Small intestine (tissue), 7 donors: ENCODE data around the gene HCN3. TPM values are rescaled to one million over a fixed set of nuclear protein-coding genes. Genes with fewer than 3 reads are reported as not detected.

Source experiments
- DNase-seq, 2 donors: peaks; one replicate each; pipeline versions ENCODE4 v3.0.0 to v3.0.0-alpha.2; 2013
- FAIRE-seq: peaks from 2 replicates; lab custom pipeline; 2012; peaks lifted over from hg19 to GRCh38; lab: Jason Lieb, UNC
- H3K27ac ChIP-seq, 3 donors: one replicate each; pipeline ENCODE4 v1.5.1; 2013; ENCODE audit warnings: low read length in 2 of 3, mild to moderate bottlenecking in 2 of 3, control low read depth in 1 of 3, inconsistent platforms in 1 of 3, low read depth in 1 of 3, moderate library complexity in 1 of 3
- H3K27me3 ChIP-seq, 3 donors: one replicate each; pipeline ENCODE4 v1.6.1; 2013; ENCODE audit warnings: low read length in 3 of 3, inconsistent platforms in 1 of 3; ENCODE audit not compliant: control insufficient read depth in 3 of 3, insufficient read depth in 3 of 3
- H3K36me3 ChIP-seq, 3 donors: one replicate each; pipeline ENCODE4 v1.6.1; 2013; ENCODE audit warnings: low read length in 3 of 3, inconsistent platforms in 1 of 3, low read depth in 1 of 3, mild to moderate bottlenecking in 1 of 3, moderate library complexity in 1 of 3; ENCODE audit not compliant: control insufficient read depth in 3 of 3, insufficient read depth in 2 of 3
- H3K4me1 ChIP-seq, 3 donors: one replicate each; pipeline ENCODE4 v1.6.1; 2013; ENCODE audit warnings: low read length in 2 of 3, inconsistent platforms in 1 of 3, low read depth in 1 of 3, mild to moderate bottlenecking in 1 of 3, moderate library complexity in 1 of 3; ENCODE audit not compliant: control insufficient read depth in 3 of 3, insufficient read depth in 2 of 3
- H3K4me3 ChIP-seq, 3 donors: one replicate each; pipeline ENCODE4 v1.5.1; 2013; ENCODE audit warnings: low read length in 3 of 3, control low read depth in 1 of 3, inconsistent platforms in 1 of 3, low read depth in 1 of 3, mild to moderate bottlenecking in 1 of 3, moderate library complexity in 1 of 3
- H3K9me3 ChIP-seq, 2 donors: one replicate each; pipeline ENCODE4 v1.6.1; 2013; ENCODE audit warnings: low read depth in 1 of 2, low read length in 1 of 2; ENCODE audit not compliant: control insufficient read depth in 2 of 2, insufficient read depth in 1 of 2
- WGBS, 3 donors: extraction: QIAGEN DNeasy Blood & Tissue Kit; methylation state at CpG; one replicate each; pipeline ENCODE4 v1.1.7; 2013; 5-methylcytosine and 5-hydroxymethylcytosine counted together
- polyA plus RNA-seq, 4 donors: library from polyadenylated mRNA; stranded (reverse) in 3 of 4; unstranded in 1 of 4; fragments of 200-250 nt in 3 of 4; fragments of 120-200 nt in 1 of 4; gene quantifications; one replicate each; pipeline versions ENCODE4 v1.2.1 to v1.2.3, GENCODE V29; 2013
- donor health status: healthy with polysubstance abuse.
- donor health status: control.
- donor health status: control.
- donor health status: Bipolar disorder and iron deficiency.
- donor health status: healthy.

HCN3 gene
- polyA plus RNA-seq, 4 donors: 4.0 to 15.0 (median 8.1) TPM

DNA sequence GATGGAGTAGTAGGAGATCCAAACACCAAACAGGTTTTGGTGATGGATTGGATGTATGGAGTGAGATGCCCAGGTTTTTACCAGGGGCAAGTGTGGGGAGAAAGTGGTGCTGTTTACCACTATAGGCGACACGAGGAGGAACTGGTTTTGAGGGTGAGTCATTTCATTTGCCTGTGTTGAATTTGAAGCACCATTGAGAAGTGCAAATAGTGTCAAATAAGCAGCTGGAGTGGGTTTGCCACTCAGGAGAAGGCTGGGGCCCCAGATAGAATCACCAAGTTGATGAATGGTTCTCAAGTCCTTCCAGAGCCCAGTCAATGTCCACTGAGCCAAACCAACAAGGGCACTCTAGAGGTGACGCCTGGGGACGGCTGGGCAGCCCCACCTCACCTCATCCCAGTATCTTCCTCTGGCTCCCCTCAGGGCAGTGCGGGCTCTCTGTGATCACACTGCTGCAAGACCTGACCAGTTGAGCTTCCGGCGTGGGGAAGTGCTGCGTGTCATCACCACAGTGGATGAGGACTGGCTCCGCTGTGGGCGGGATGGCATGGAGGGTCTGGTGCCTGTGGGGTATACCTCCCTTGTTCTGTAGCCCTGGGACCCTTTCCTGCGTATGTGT is 52.8 kb downstream of the HCN3 start:
- Histone ChIP-seq H3K27ac (no peak overlapping the region), H3K4me3 (no peak overlapping the region), H3K4me1 (peaks cover 0 to 7% (median 0%) of the 10 kb centered on the region in 3 donors), H3K36me3 (peaks cover 7 to 71% (median 16%) of the 10 kb centered on the region in 3 donors), H3K27me3 (no peaks in the 10 kb centered on the region), H3K9me3 (no peaks in the 10 kb centered on the region)
- DNase-seq (no peak), FAIRE-seq (no peak)
- WGBS, 3 donors: 87 to 91% (median 88%) methylated on average over 11 of the region's 11 CpGs

- Histone ChIP-seq H3K4me1 (no peaks in the 10 kb centered on the region), H3K36me3 (peaks cover 9 to 42% (median 27%) of the 10 kb centered on the region in 3 donors), H3K9me3 (no peaks in the 10 kb centered on the region), H3K4me3 (no peak overlapping the region), H3K27me3 (no peaks in the 10 kb centered on the region), H3K27ac (no peak overlapping the region)
- FAIRE-seq (no peak), DNase-seq (no peak)
- 53 to 74% (median 68%) methylated on average over 1 of the region's 1 CpG for WGBS, 3 donors
Measured at GRCh38 chr1:155334962-155335361, 57.7 kb downstream of the HCN3 start.

Other genes with a start within 250 kb of the HCN3 start
- gene DCST2, start 243.7 kb upstream of the HCN3 start, polyA plus RNA-seq: 10 to 100 TPM in 2 of 4 donors, 1 to 10 TPM in 2; 1.9 to 27.1 (median 10.6) TPM
- under 1 TPM in 2 of 4 donors, not detected in 2; 0.10 to 0.56 TPM for gene DCST1, start 243.6 kb upstream of the HCN3 start, polyA plus RNA-seq
- gene ADAM15, start 226.1 kb upstream of the HCN3 start, polyA plus RNA-seq: 100 to 1,000 TPM in 3 of 4 donors, 10 to 100 TPM in 1; 24.9 to 206 (median 147) TPM
- 10 to 100 TPM; 16.8 to 41.3 (median 17.4) TPM for gene EFNA4, start 213.7 kb upstream of the HCN3 start, polyA plus RNA-seq
- gene EFNA3, start 198.6 kb upstream of the HCN3 start, polyA plus RNA-seq: 1 to 10 TPM; 2.0 to 7.0 (median 5.4) TPM
- gene EFNA1, start 149.6 kb upstream of the HCN3 start, polyA plus RNA-seq: 100 to 1,000 TPM in 3 of 4 donors, 10 to 100 TPM in 1; 50.6 to 166 (median 145) TPM
- gene SLC50A1, start 141.6 kb upstream of the HCN3 start, polyA plus RNA-seq: 10 to 100 TPM; 44.6 to 99.5 (median 61.9) TPM
- 100 to 1,000 TPM in 3 of 4 donors, 10 to 100 TPM in 1; 68.5 to 306 (median 238) TPM for gene DPM3, start 136.9 kb upstream of the HCN3 start, polyA plus RNA-seq
- gene KRTCAP2, start 104.2 kb upstream of the HCN3 start, polyA plus RNA-seq: 100 to 1,000 TPM; 144 to 286 (median 201) TPM
- under 1 TPM in 3 of 4 donors, not detected in 1; 0.27 to 0.64 (median 0.57) TPM for gene TRIM46, start 103.6 kb upstream of the HCN3 start, polyA plus RNA-seq
- gene THBS3, start 69.6 kb upstream of the HCN3 start, polyA plus RNA-seq: 10 to 100 TPM; 11.3 to 24.9 (median 14.8) TPM
- 10 to 100 TPM; 40.0 to 72.2 (median 49.4) TPM for gene MTX1, start 68.8 kb upstream of the HCN3 start, polyA plus RNA-seq
- gene ENTREP3, start 22.0 kb upstream of the HCN3 start, polyA plus RNA-seq: 10 to 100 TPM; 14.3 to 21.3 (median 16.8) TPM
- gene SCAMP3, start 15.1 kb upstream of the HCN3 start, polyA plus RNA-seq: 10 to 100 TPM; 32.7 to 61.8 (median 53.8) TPM
- 10 to 100 TPM; 27.0 to 66.9 (median 37.7) TPM for gene CLK2, start 4.0 kb upstream of the HCN3 start, polyA plus RNA-seq
- 10 to 100 TPM in 1 of 4 donors, 1 to 10 TPM in 3; 3.8 to 69.0 (median 7.4) TPM for gene PKLR, start 24.0 kb downstream of the HCN3 start, polyA plus RNA-seq
- 100 to 1,000 TPM; 172 to 343 (median 195) TPM for gene FDPS, start 31.4 kb downstream of the HCN3 start, polyA plus RNA-seq
- 10 to 100 TPM; 32.7 to 60.8 (median 44.6) TPM for gene RUSC1, start 43.4 kb downstream of the HCN3 start, polyA plus RNA-seq